Spleen (tissue), 11 donors: Measurements from ENCODE around the gene LPP. TPM values are rescaled to one million over a fixed set of nuclear protein-coding genes. Genes with fewer than 3 reads are reported as not detected.

Source experiments
- DNase-seq: peaks from one replicate; pipeline ENCODE4 v3.0.0-alpha.2; 2020
- H3K27ac ChIP-seq, 8 donors: fragments of 200-600 bp; sonication (generic) in 7 of 8; 1 replicate in 4 of 8; 2 replicates in 4 of 8; pipeline versions ENCODE4 v1.5.0 to v1.8.0; 2016 to 2021; ENCODE audit warnings: inconsistent platforms in 4 of 8, mild to moderate bottlenecking in 4 of 8, moderate library complexity in 1 of 8
- H3K27me3 ChIP-seq, 7 donors: fragments of 200-600 bp; sonication (generic) in 6 of 7; replicated peaks in 1 of 7; 1 replicate in 4 of 7; 2 replicates in 3 of 7; pipeline versions ENCODE4 v1.5.0 to v1.8.0; 2016 to 2021; ENCODE audit warnings: inconsistent platforms in 3 of 7, mild to moderate bottlenecking in 1 of 7
- H3K36me3 ChIP-seq, 6 donors: fragments of 200-600 bp; sonication (generic) in 5 of 6; 1 replicate in 4 of 6; 2 replicates in 2 of 6; pipeline versions ENCODE4 v1.5.0 to v1.8.0; 2016 to 2021; ENCODE audit warnings: inconsistent platforms in 2 of 6
- H3K4me1 ChIP-seq, 6 donors: fragments of 200-600 bp; sonication (generic) in 5 of 6; 1 replicate in 3 of 6; 2 replicates in 3 of 6; pipeline versions ENCODE4 v1.5.0 to v1.8.0; 2016 to 2021; ENCODE audit warnings: inconsistent platforms in 3 of 6
- H3K4me3 ChIP-seq, 8 donors: fragments of 200-600 bp; sonication (generic) in 7 of 8; 1 replicate in 4 of 8; 2 replicates in 4 of 8; pipeline versions ENCODE4 v1.5.0 to v1.8.0; 2016 to 2021; ENCODE audit warnings: inconsistent platforms in 4 of 8, mild to moderate bottlenecking in 4 of 8, moderate library complexity in 2 of 8
- H3K9me3 ChIP-seq, 8 donors: fragments of 200-600 bp; sonication (generic) in 7 of 8; 1 replicate in 4 of 8; 2 replicates in 4 of 8; pipeline versions ENCODE4 v1.5.0 to v1.8.0; 2016 to 2021; ENCODE audit warnings: inconsistent platforms in 4 of 8
- POLR2A ChIP-seq, 3 donors: fragments of 450-650 bp; IDR thresholded peaks; one replicate each; pipeline ENCODE4 v1.5.1; 2017; ENCODE audit warnings: antibody characterized with exemption in 3 of 3, mild to moderate bottlenecking in 1 of 3
- POLR2AphosphoS5 ChIP-seq, 3 donors: sonication (generic); formaldehyde crosslinking; IDR thresholded peaks; one replicate each; pipeline ENCODE4 v1.5.1; 2017; ENCODE audit warnings: antibody characterized with exemption in 3 of 3
- WGBS, 5 donors: extraction: QIAGEN DNeasy Blood & Tissue Kit in 3 of 5; methylation state at CpG; one replicate each; pipeline versions ENCODE4 v1.1.5 to v1.1.7; 2013 to 2018; 5-methylcytosine and 5-hydroxymethylcytosine counted together
- intact Hi-C: fragments of 100-400 bp; cut with DNase I; formaldehyde crosslinking; loops from one replicate; pipeline ENCODE4 v1.15.0; 2023; ENCODE audit warnings: low total_unique reads
- polyA plus RNA-seq, 3 donors: library from polyadenylated mRNA; stranded (reverse); fragments of 200-250 nt; gene quantifications; one replicate each; pipeline ENCODE4 v1.2.1, GENCODE V29; 2013
- total RNA-seq, 7 donors: library from RNA; depleted of rRNA in 3 of 7; stranded (reverse); fragments of >200 nt in 3 of 7; fragmentation: NEBNext Ultra II Directional in 4 of 7; extraction: Animal tissue kit (Norgen Biotek cat#: 25700) in 4 of 7; gene quantifications; one replicate each; pipeline versions ENCODE4 v1.1.0 to v1.2.1, GENCODE V29; 2016 to 2021
- TF ChIP-seq, protein P1 (sequence below), 11 experiments: fragments of 200-600 bp in 7 of 11; fragments of 450-650 bp in 4 of 11; sonication (generic) in 4 of 11; IDR thresholded peaks in 8 of 11; conservative IDR thresholded peaks in 3 of 11; 1 replicate in 7 of 11; 2 replicates in 4 of 11; pipeline versions ENCODE4 v1.4.0 to v1.8.0; 2016 to 2021; ENCODE audit warnings: antibody characterized with exemption in 11 of 11, inconsistent platforms in 4 of 11, mild to moderate bottlenecking in 1 of 11
- donor health status: healthy with polysubstance abuse.
- donor health status: DM: no; HTN: no; CAD: no; lungs with moderate emphysema.
- donor health status: DM: no; HTN: no; CAD: no.
- donor health status: Bipolar disorder and iron deficiency.
- donor health status: healthy.
- donor health status: DM: no; HTN: no; CAD: no.
- donor health status: DM: yes; HTN: yes; CAD: no.

Gene LPP
- total and polyA plus RNA-seq, 10 donors: 2.4 to 270 (median 156) TPM

DNA sequence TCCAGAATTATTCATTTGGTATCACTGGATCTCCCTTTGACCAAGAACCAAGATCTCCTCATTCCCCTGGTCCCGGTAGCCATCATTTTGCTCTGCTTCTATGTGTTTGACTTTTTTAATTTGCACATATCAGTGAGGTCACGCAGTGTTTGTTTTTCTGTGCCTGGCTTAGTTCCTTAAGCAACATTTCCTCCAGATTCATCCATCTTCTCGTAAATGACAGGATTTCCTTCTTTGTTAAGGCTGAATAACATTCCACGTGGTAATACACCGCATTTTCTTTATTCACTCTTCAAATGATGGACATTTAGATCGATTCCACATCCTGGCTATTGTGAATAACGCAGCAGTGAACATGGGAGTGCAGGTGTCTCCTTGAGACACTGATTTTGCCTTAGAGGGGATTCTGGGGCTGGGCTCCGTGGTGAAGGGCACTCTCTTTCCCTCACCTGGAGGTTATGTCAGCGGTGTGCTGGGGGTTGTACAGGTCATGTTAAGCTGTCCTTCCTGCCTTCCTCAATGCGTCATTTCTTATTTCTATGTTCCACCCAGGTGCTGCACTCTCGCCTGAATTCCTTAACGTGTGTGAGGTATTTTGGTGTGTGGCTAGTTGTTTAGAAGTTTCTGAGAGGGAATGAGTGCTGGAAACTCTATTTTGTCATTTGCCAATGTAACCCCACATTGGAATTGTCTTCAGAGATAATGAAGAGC is 212.2 kb downstream of the LPP start:
- TF ChIP-seq, protein P1, sequence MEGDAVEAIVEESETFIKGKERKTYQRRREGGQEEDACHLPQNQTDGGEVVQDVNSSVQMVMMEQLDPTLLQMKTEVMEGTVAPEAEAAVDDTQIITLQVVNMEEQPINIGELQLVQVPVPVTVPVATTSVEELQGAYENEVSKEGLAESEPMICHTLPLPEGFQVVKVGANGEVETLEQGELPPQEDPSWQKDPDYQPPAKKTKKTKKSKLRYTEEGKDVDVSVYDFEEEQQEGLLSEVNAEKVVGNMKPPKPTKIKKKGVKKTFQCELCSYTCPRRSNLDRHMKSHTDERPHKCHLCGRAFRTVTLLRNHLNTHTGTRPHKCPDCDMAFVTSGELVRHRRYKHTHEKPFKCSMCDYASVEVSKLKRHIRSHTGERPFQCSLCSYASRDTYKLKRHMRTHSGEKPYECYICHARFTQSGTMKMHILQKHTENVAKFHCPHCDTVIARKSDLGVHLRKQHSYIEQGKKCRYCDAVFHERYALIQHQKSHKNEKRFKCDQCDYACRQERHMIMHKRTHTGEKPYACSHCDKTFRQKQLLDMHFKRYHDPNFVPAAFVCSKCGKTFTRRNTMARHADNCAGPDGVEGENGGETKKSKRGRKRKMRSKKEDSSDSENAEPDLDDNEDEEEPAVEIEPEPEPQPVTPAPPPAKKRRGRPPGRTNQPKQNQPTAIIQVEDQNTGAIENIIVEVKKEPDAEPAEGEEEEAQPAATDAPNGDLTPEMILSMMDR (IDR thresholded peaks at IDR 0.05 in 8 of 11, conservative IDR thresholded peaks at IDR 0.05 in 3 of 11): no peak
- TF ChIP-seq POLR2A (IDR thresholded peaks at IDR 0.05): no peak
- Histone ChIP-seq H3K27ac (no peak overlapping the region), H3K4me1 (peaks cover 0 to 51% (median 22%) of the 10 kb centered on the region in 6 donors), H3K27me3 (no peaks in the 10 kb centered on the region), H3K36me3 (no peaks in the 10 kb centered on the region), H3K9me3 (no peaks in the 10 kb centered on the region), H3K4me3 (no peak overlapping the region)
- intact Hi-C loops: no loop called here
- no peak for DNase-seq
- 68 to 80% (median 74%) methylated on average over 12 of the region's 12 CpGs for WGBS, 5 donors

DNA sequence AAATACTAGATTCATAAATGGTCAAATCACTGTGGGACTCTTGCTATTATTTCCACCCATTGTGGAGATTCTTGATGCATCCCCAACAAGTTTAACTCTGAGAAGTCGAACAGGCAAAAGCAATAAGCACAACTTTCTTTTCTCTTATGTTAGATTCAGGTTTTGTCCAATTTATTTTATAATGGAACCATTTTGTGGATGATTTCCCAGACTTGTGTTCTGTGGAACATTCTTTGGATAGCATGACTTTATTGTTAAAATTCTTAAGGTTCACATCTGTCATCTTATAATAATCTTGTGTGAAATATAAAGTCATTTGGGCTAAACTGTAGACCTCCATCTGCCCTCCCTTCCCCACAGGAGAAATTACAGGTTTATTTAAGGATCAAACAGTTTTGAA is 213.7 kb downstream of the LPP start:
- DNase-seq: no peak
- whole genome bisulfite sequencing, 5 donors: 91 to 98% (median 93%) methylated on average over 1 of the region's 1 CpG
- Histone ChIP-seq H3K27me3 (no peaks in the 10 kb centered on the region), H3K27ac (no peak overlapping the region), H3K9me3 (no peaks in the 10 kb centered on the region), H3K4me3 (no peak overlapping the region), H3K4me1 (peaks cover 0 to 39% (median 17%) of the 10 kb centered on the region in 6 donors), H3K36me3 (no peaks in the 10 kb centered on the region)
- intact Hi-C loops: no loop called here
- TF ChIP-seq POLR2AphosphoS5 (IDR thresholded peaks at IDR 0.05) (no peak), POLR2A (IDR thresholded peaks at IDR 0.05) (no peak)
- TF ChIP-seq, protein P1 (IDR thresholded peaks at IDR 0.05 in 8 of 11, conservative IDR thresholded peaks at IDR 0.05 in 3 of 11): no peak

DNA sequence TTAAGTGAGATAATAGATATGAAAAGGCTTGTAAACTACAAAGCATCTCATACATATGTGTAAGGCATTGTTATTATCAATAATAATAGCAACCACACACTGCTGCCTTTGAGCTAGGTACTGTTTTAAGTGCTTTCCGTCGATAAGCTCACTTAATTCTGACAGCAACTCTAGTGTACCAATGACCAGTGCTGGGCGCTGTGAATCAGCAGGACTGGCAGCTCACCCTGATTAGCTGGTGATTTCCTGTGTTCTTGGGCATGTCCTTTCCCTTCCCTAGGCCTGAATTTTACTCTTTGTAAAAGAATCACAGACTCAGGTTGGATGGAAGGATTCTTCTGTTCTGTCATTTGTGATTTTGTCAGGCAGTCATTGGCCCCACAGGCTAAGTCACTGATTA is 215.6 kb downstream of the LPP start:
- 90 to 98% (median 96%) methylated on average over 3 of the region's 3 CpGs for WGBS, 5 donors
- peaks cover 0 to 23% (median 13%) of the 10 kb centered on the region in 6 donors for H3K4me1 ChIP-seq
- TF ChIP-seq, protein P1 (IDR thresholded peaks at IDR 0.05 in 8 of 11, conservative IDR thresholded peaks at IDR 0.05 in 3 of 11): no peak
- TF ChIP-seq POLR2A (IDR thresholded peaks at IDR 0.05) (no peak), POLR2AphosphoS5 (IDR thresholded peaks at IDR 0.05) (no peak)
- intact Hi-C loops: no loop called here
- H3K27ac ChIP-seq: no peak overlapping the region
- H3K4me3 ChIP-seq: no peak overlapping the region
- DNase-seq: no peak
- peaks cover 0 to 3% (median 0%) of the 10 kb centered on the region in 8 donors for H3K9me3 ChIP-seq
- H3K36me3 ChIP-seq: no peaks in the 10 kb centered on the region
- H3K27me3 ChIP-seq: no peaks in the 10 kb centered on the region

DNA sequence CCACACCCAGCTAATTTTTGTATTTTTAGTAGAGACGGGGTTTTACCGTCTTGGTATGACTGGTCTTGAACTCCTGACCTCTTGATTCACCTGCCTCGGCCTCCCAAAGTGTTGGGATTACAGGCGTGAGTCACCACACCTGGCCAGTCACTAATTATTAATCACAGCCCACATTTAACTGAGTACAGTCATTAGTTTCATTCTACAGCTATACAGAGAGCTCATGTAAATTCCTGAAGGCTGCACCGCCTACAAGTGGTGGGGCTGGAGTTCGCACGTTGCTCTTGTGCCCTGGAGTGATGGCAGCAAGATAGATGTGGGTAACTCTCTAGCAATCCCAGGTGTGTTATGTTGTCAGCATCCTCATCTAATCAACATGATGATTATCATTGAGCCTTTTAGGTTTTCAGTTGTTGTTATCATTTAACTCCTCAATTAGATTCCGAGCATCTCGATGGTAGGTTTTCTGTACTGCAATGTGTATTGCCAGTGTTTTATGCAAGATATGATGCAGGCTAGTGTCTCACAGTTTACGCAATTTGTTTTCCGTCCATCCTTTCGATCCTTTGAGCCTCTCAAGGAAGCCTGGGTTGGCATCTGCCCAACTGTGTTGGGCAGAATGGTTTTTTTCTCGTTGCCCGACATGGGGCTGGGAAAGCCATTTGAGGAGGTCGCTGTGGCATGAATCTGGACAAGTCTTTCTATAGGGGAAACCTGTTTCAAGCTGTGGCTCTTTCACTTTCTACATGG is 216.3 kb downstream of the LPP start:
- TF ChIP-seq, protein P1 (IDR thresholded peaks at IDR 0.05 in 8 of 11, conservative IDR thresholded peaks at IDR 0.05 in 3 of 11): no peak
- TF ChIP-seq POLR2A (IDR thresholded peaks at IDR 0.05) (no peak), POLR2AphosphoS5 (IDR thresholded peaks at IDR 0.05) (no peak)
- Histone ChIP-seq H3K36me3 (no peaks in the 10 kb centered on the region), H3K9me3 (peaks cover 0 to 3% (median 0%) of the 10 kb centered on the region in 8 donors), H3K4me1 (peaks cover 0 to 17% (median 10%) of the 10 kb centered on the region in 6 donors), H3K27me3 (no peaks in the 10 kb centered on the region), H3K4me3 (no peak overlapping the region), H3K27ac (no peak overlapping the region)
- no peak for DNase-seq
- intact Hi-C loops: no loop called here
- WGBS, 5 donors: 77 to 91% (median 86%) methylated on average over 15 of the region's 15 CpGs
